ENCODE data around the gene PHF20. TPM values are rescaled to one million over a fixed set of nuclear protein-coding genes. Genes with fewer than 3 reads are reported as not detected.

The PHF20 gene
- polyA plus RNA-seq, 3 donors: 54.7 to 78.2 (median 73.6) TPM

- WGBS (ENCODE audit: insufficient coverage): 100% methylated on average over 4 of the region's 4 CpGs
- Histone ChIP-seq H3K9ac (ENCODE audit: insufficient read depth, low read length, poor library complexity, severe bottlenecking) (peak overlapping the region; percentile 8), H3K9me3 (replicated peaks in 1 of 2; ENCODE audit: control insufficient read depth in 1 of 2, insufficient read depth in 1 of 2, low read length in 2 of 2) (no peaks in the 10 kb centered on the region), H3K79me2 (ENCODE audit: insufficient read depth, low read length) (peaks cover 69% of the 10 kb centered on the region), H4K20me1 (ENCODE audit: insufficient read depth, low read length) (peaks cover 53% of the 10 kb centered on the region), H3K4me3 (replicated peaks in 1 of 3; ENCODE audit: low read depth in 2 of 3, low read length in 3 of 3) (no peak overlapping the region), H3K4me1 (ENCODE audit: control insufficient read depth in 1 of 2, insufficient read depth in 2 of 2, low read length in 2 of 2) (peaks cover 26 to 30% of the 10 kb centered on the region in 2 donors), H3K4me2 (replicated peaks; ENCODE audit: extremely low read depth, low read length, poor library complexity, severe bottlenecking) (no peak overlapping the region), H2AFZ (ENCODE audit: insufficient read depth, low read depth, low read length, poor library complexity, severe bottlenecking) (no peak overlapping the region), H3K27ac (ENCODE audit: low read depth in 1 of 2, low read length in 2 of 2) (peak overlapping the region; percentile 72 to 79), H3K36me3 (replicated peaks in 1 of 2; ENCODE audit: control insufficient read depth in 1 of 2, insufficient read depth in 2 of 2, low read length in 2 of 2) (peaks cover 3 to 14% of the 10 kb centered on the region in 2 donors), H3K27me3 (ENCODE audit: control insufficient read depth in 2 of 2, insufficient read depth in 2 of 2, low read length in 2 of 2) (no peaks in the 10 kb centered on the region)
- Mint-ChIP-seq H3K36me3 (peaks cover 6 to 25% of the 10 kb centered on the region in 2 donors), H3K4me1 (peaks cover 32% of the 10 kb centered on the region), H3K4me3 (no peak overlapping the region), H3K27ac (peak overlapping the region; percentile 87 to 97 (median 94)), H3K27me3 (ENCODE audit: low read depth in 3 of 3) (peaks cover 0 to 3% (median 0%) of the 10 kb centered on the region in 3 donors), H3K9me3 (no peaks in the 10 kb centered on the region)
- intact Hi-C loops (cut with micrococcal nuclease): no loop called here
- DNase-seq: no peak
- no peak for TF ChIP-seq CTCF (IDR thresholded peaks at IDR 0.05)
These were observed 20.9 kb downstream of the PHF20 start for GRCh38 chr20:35792740-35793139.

GRCh38 chr20:35796571-35796970 is 24.8 kb downstream of the PHF20 start:
- H3K4me2 ChIP-seq (replicated peaks; ENCODE audit: extremely low read depth, low read length, poor library complexity, severe bottlenecking): no peak overlapping the region
- peak; percentile 35 to 47 (median 46) for DNase-seq
- H3K79me2 ChIP-seq (ENCODE audit: insufficient read depth, low read length): peaks cover 84% of the 10 kb centered on the region
- H3K4me3 ChIP-seq (replicated peaks in 1 of 3; ENCODE audit: low read depth in 2 of 3, low read length in 3 of 3): no peak overlapping the region
- peaks cover 5 to 28% of the 10 kb centered on the region in 2 donors for H3K36me3 ChIP-seq (replicated peaks in 1 of 2; ENCODE audit: control insufficient read depth in 1 of 2, insufficient read depth in 2 of 2, low read length in 2 of 2)
- H2AFZ ChIP-seq (ENCODE audit: insufficient read depth, low read depth, low read length, poor library complexity, severe bottlenecking): no peak overlapping the region
- no peaks in the 10 kb centered on the region for H3K27me3 ChIP-seq (ENCODE audit: control insufficient read depth in 2 of 2, insufficient read depth in 2 of 2, low read length in 2 of 2)
- H3K9me3 Mint-ChIP-seq: no peaks in the 10 kb centered on the region
- no peaks in the 10 kb centered on the region for H3K9me3 ChIP-seq (replicated peaks in 1 of 2; ENCODE audit: control insufficient read depth in 1 of 2, insufficient read depth in 1 of 2, low read length in 2 of 2)
- peak overlapping the region; percentile 63 to 94 (median 81) for H3K27ac Mint-ChIP-seq
- peak overlapping the region in 1 of 2 donors; percentile 77 for H3K27ac ChIP-seq (ENCODE audit: low read depth in 1 of 2, low read length in 2 of 2)
- TF ChIP-seq CTCF (IDR thresholded peaks at IDR 0.05): no peak
- WGBS (ENCODE audit: insufficient coverage): no CpG with 5 or more reads among the region's 2 CpGs
- no peak overlapping the region for H3K4me3 Mint-ChIP-seq
- H3K4me1 Mint-ChIP-seq: peaks cover 30% of the 10 kb centered on the region
- intact Hi-C loops (cut with micrococcal nuclease): no loop called here
- H3K4me1 ChIP-seq (ENCODE audit: control insufficient read depth in 1 of 2, insufficient read depth in 2 of 2, low read length in 2 of 2): peaks cover 24 to 28% of the 10 kb centered on the region in 2 donors
- peaks cover 56% of the 10 kb centered on the region for H4K20me1 ChIP-seq (ENCODE audit: insufficient read depth, low read length)
- H3K27me3 Mint-ChIP-seq (ENCODE audit: low read depth in 3 of 3): peaks cover 0 to 2% (median 0%) of the 10 kb centered on the region in 3 donors
- no peak overlapping the region for H3K9ac ChIP-seq (ENCODE audit: insufficient read depth, low read length, poor library complexity, severe bottlenecking)
- H3K36me3 Mint-ChIP-seq: peaks cover 23 to 44% of the 10 kb centered on the region in 2 donors
